Uterus (tissue), 2 donors: ENCODE measurements around the gene SEPTIN5.

Experiments used
- POLR2A ChIP-seq, 2 donors: fragments of 450-650 bp; IDR thresholded peaks; one replicate each; pipeline ENCODE4 v1.6.1; 2016; ENCODE audit warnings: antibody characterized with exemption in 2 of 2, mild to moderate bottlenecking in 1 of 2, moderate library complexity in 1 of 2
- TF ChIP-seq, protein P1 (sequence below), 4 experiments: fragments of 200-600 bp in 2 of 4; fragments of 450-650 bp in 2 of 4; sonication (generic) in 2 of 4; IDR thresholded peaks; one replicate each; pipeline ENCODE4 v1.5.1; 2016 to 2019; ENCODE audit warnings: antibody characterized with exemption in 4 of 4, mild to moderate bottlenecking in 2 of 4, moderate library complexity in 1 of 4

GRCh38 chr22:19770349-19771220 is 56.3 kb downstream of the SEPTIN5 start:
- TF ChIP-seq, protein P1, sequence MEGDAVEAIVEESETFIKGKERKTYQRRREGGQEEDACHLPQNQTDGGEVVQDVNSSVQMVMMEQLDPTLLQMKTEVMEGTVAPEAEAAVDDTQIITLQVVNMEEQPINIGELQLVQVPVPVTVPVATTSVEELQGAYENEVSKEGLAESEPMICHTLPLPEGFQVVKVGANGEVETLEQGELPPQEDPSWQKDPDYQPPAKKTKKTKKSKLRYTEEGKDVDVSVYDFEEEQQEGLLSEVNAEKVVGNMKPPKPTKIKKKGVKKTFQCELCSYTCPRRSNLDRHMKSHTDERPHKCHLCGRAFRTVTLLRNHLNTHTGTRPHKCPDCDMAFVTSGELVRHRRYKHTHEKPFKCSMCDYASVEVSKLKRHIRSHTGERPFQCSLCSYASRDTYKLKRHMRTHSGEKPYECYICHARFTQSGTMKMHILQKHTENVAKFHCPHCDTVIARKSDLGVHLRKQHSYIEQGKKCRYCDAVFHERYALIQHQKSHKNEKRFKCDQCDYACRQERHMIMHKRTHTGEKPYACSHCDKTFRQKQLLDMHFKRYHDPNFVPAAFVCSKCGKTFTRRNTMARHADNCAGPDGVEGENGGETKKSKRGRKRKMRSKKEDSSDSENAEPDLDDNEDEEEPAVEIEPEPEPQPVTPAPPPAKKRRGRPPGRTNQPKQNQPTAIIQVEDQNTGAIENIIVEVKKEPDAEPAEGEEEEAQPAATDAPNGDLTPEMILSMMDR (IDR thresholded peaks at IDR 0.05): no peak
- no peak for TF ChIP-seq POLR2A (IDR thresholded peaks at IDR 0.05)
